A549 (cell line): ENCODE data around the gene ZNF121. TPM values are rescaled to one million over a fixed set of nuclear protein-coding genes. Genes with fewer than 3 reads are reported as not detected.

Source experiments
- ATAC-seq, 2 experiments: fragments of 200-7000 bp in 1 of 2; fragments of >200 bp in 1 of 2; cut with Nextera tagmentation in 1 of 2; cut with Tn5 transposase in 1 of 2; 3 replicates each; pipeline versions ENCODE4 v1.8.0 to v1.9.1; 2018 to 2020; ENCODE audit warnings: mild to moderate bottlenecking in 1 of 2, moderate library complexity in 1 of 2
- CTCF ChIA-PET: fragments of 300-600 bp; sonication (Branson Sonifier 250); formaldehyde crosslinking; extraction: SDS; loops from one replicate; lab custom pipeline; 2021; ENCODE audit warnings: antibody characterized with exemption, inconsistent platforms; lab: Yijun Ruan, JAX
- POLR2A ChIA-PET: fragments of 350-600 bp; formaldehyde crosslinking; extraction: SDS; loops from one replicate; lab custom pipeline; 2021; ENCODE audit warnings: antibody characterized with exemption, inconsistent platforms; lab: Yijun Ruan, JAX
- DNase-seq, 2 experiments: peaks; one replicate each; pipeline versions ENCODE4 v3.0.0 to v3.0.0-alpha.2; 2011 to 2016; ENCODE audit warnings: low read depth in 1 of 2, low spot score in 1 of 2
- FAIRE-seq: peaks from 2 replicates; lab custom pipeline; 2011; peaks lifted over from hg19 to GRCh38; lab: Jason Lieb, UNC
- H3K27ac ChIP-seq, 2 experiments: fragments of >200 bp; sonication (Bioruptor Twin); formaldehyde crosslinking; 3 replicates each; pipeline ENCODE4 v1.5.1; 2016 to 2017
- H3K4me1 ChIP-seq: fragments of >200 bp; sonication (Bioruptor Twin); formaldehyde crosslinking; 3 replicates; pipeline ENCODE4 v1.6.1; 2016
- H3K4me2 ChIP-seq: fragments of >200 bp; sonication (Bioruptor Twin); formaldehyde crosslinking; 3 replicates; pipeline ENCODE4 v1.6.1; 2016
- H3K4me3 ChIP-seq: fragments of >200 bp; sonication (Bioruptor Twin); formaldehyde crosslinking; 3 replicates; pipeline ENCODE4 v1.5.1; 2016
- H3K9me3 ChIP-seq: fragments of >200 bp; sonication (Bioruptor Twin); formaldehyde crosslinking; 3 replicates; pipeline ENCODE4 v1.6.1; 2016
- BCL3 ChIP-seq: fragments of >200 bp; sonication (Bioruptor Twin); formaldehyde crosslinking; IDR thresholded peaks from 3 replicates; pipeline ENCODE4 v1.6.1; 2016
- BHLHE40 ChIP-seq: IDR thresholded peaks from 2 replicates; pipeline ENCODE4 v1.6.1; 2012; ENCODE audit warnings: low read depth, low read length, inconsistent platforms
- CHD2 ChIP-seq: fragments of 150-350 bp; IDR thresholded peaks from 2 replicates; pipeline ENCODE4 v1.6.1; 2014; ENCODE audit warnings: low read length; ENCODE audit not compliant: partially characterized antibody
- CHD4 ChIP-seq: fragments of 200-600 bp; sonication (generic); IDR thresholded peaks from 2 replicates; pipeline ENCODE4 v1.6.1; 2016; ENCODE audit warnings: antibody characterized with exemption, mild to moderate bottlenecking, borderline replicate concordance
- EHF ChIP-seq: fragments of 250-450 bp; sonication (Bioruptor Pico); IDR thresholded peaks from 2 replicates; pipeline ENCODE4 v1.5.0; 2020; ENCODE audit warnings: mild to moderate bottlenecking
- ELK1 ChIP-seq: fragments of 150-350 bp; IDR thresholded peaks from 2 replicates; pipeline ENCODE4 v1.6.1; 2014; ENCODE audit warnings: low read depth, mild to moderate bottlenecking, low read length
- EP300 ChIP-seq, 2 experiments: fragments of >200 bp; sonication (Bioruptor Twin); formaldehyde crosslinking; IDR thresholded peaks; 2 replicates in 1 of 2; 3 replicates in 1 of 2; pipeline ENCODE4 v1.6.1; 2016 to 2017
- ESRRA ChIP-seq: fragments of 150-350 bp; IDR thresholded peaks from 2 replicates; pipeline ENCODE4 v1.6.1; 2014; ENCODE audit warnings: mild to moderate bottlenecking, low read length, borderline replicate concordance
- FOSB ChIP-seq: fragments of 250-450 bp; sonication (Bioruptor Pico); IDR thresholded peaks from 2 replicates; pipeline ENCODE4 v1.5.0; 2020; ENCODE audit warnings: mild to moderate bottlenecking, moderate library complexity
- HOXA7 ChIP-seq: fragments of 250-450 bp; sonication (Bioruptor Pico); IDR thresholded peaks from 2 replicates; pipeline ENCODE4 v1.5.0; 2020; ENCODE audit warnings: mild to moderate bottlenecking, moderate library complexity
- HOXB13 ChIP-seq: fragments of 250-450 bp; sonication (Bioruptor Pico); IDR thresholded peaks from 2 replicates; pipeline ENCODE4 v1.5.0; 2020; ENCODE audit warnings: low read depth, mild to moderate bottlenecking, moderate library complexity
- HOXB5 ChIP-seq: fragments of 250-450 bp; sonication (Bioruptor Pico); IDR thresholded peaks from 2 replicates; pipeline ENCODE4 v1.5.0; 2020; ENCODE audit warnings: mild to moderate bottlenecking, moderate library complexity
- JUNB ChIP-seq: fragments of >200 bp; sonication (Bioruptor Twin); formaldehyde crosslinking; IDR thresholded peaks from 2 replicates; pipeline ENCODE4 v1.6.1; 2016
- KDM1A ChIP-seq: fragments of 200-600 bp; sonication (generic); IDR thresholded peaks from 2 replicates; pipeline ENCODE4 v1.6.1; 2016; ENCODE audit warnings: low read depth, mild to moderate bottlenecking
- NFE2L2 ChIP-seq: fragments of 150-350 bp; conservative IDR thresholded peaks from 2 replicates; pipeline ENCODE4 v1.6.1; 2014; ENCODE audit warnings: low read length
- NPAS2 ChIP-seq: fragments of 250-450 bp; sonication (Bioruptor Pico); IDR thresholded peaks from 2 replicates; pipeline ENCODE4 v1.8.0; 2022; ENCODE audit warnings: mild to moderate bottlenecking, moderate library complexity, borderline replicate concordance
- NR3C1 ChIP-seq: fragments of >200 bp; sonication (Bioruptor Twin); formaldehyde crosslinking; IDR thresholded peaks from 3 replicates; pipeline ENCODE4 v1.6.1; 2017
- PBX3 ChIP-seq: IDR thresholded peaks from 2 replicates; pipeline ENCODE4 v1.6.1; 2012
- REST ChIP-seq: fragments of 200-600 bp; sonication (generic); IDR thresholded peaks from 2 replicates; pipeline ENCODE4 v1.6.1; 2016; ENCODE audit warnings: antibody characterized with exemption, mild to moderate bottlenecking, moderate library complexity
- RFX5 ChIP-seq: fragments of 450-650 bp; IDR thresholded peaks from 2 replicates; pipeline ENCODE4 v1.7.1; 2014; ENCODE audit warnings: antibody characterized with exemption, mild to moderate bottlenecking, moderate library complexity
- SREBF2 ChIP-seq: fragments of 450-650 bp; IDR thresholded peaks from 2 replicates; pipeline ENCODE4 v1.6.1; 2014; ENCODE audit warnings: mild to moderate bottlenecking, moderate library complexity
- TFCP2L1 ChIP-seq: fragments of 250-450 bp; sonication (Bioruptor Pico); IDR thresholded peaks from 2 replicates; pipeline ENCODE4 v1.5.0; 2021; ENCODE audit warnings: mild to moderate bottlenecking
- ZC3H11A ChIP-seq: fragments of 450-650 bp; IDR thresholded peaks from 2 replicates; pipeline ENCODE4 v1.6.1; 2014; ENCODE audit warnings: antibody characterized with exemption, mild to moderate bottlenecking
- WGBS: methylation state at CpG from one replicate; pipeline ENCODE4 v1.1.6; 2017; ENCODE audit errors: missing lambda C conversion rate; 5-methylcytosine and 5-hydroxymethylcytosine counted together
- polyA plus RNA-seq, 4 experiments: library from polyadenylated mRNA; depleted of rRNA in 3 of 4; stranded (reverse); fragments of >200 nt; fragmentation: RNase III in 1 of 4; extraction: RNeasy Plus Mini Kit Qiagen cat#74134 plus additional on column Dnase treatment in 1 of 4; gene quantifications; 2 replicates in 3 of 4; 3 replicates in 1 of 4; pipeline ENCODE4 v1.2.3, GENCODE V29; 2011 to 2017

The ZNF121 gene
- polyA plus RNA-seq, 2 of the 4 experiments (the other 2 are of a cell fraction) = 5.1 to 8.5 TPM

- TF ChIP-seq CHD2 (no peak), SREBF2 (no peak), ZC3H11A (no peak)
These were observed at the start of gene ZNF121 (continued) for GRCh38 chr19:9584073-9584833.

GRCh38 chr19:9627856-9628255, 43.6 kb upstream of the ZNF121 start:
- no peak overlapping the region for H3K27ac ChIP-seq
- DNase-seq = no peak
- TF ChIP-seq BHLHE40 = no peak
- TF ChIP-seq EP300 (IDR thresholded peaks at IDR 0.05) = no peak
- TF ChIP-seq CHD4 = no peak
- TF ChIP-seq BCL3 = no peak
- TF ChIP-seq HOXB5 (CRISPR knock-in tag) = no peak
- no peak for TF ChIP-seq NFE2L2
- no peak for TF ChIP-seq FOSB (CRISPR knock-in tag)
- no peak for TF ChIP-seq KDM1A
- no peak for TF ChIP-seq HOXA7 (CRISPR knock-in tag)
- TF ChIP-seq PBX3 = no peak
- no peak for TF ChIP-seq REST
- no peak overlapping the region for H3K4me3 ChIP-seq
- ATAC-seq = no peak
- no peak for FAIRE-seq
- peaks cover 12% of the 10 kb centered on the region for H3K9me3 ChIP-seq
- 96% methylated on average over 2 of the region's 2 CpGs for WGBS
- H3K4me1 ChIP-seq = no peaks in the 10 kb centered on the region
- no peak overlapping the region for H3K4me2 ChIP-seq
- POLR2A ChIA-PET = no interaction called here
- CTCF ChIA-PET = no interaction called here

- no peaks in the 10 kb centered on the region for H3K4me1 ChIP-seq
- no peak for DNase-seq
- POLR2A ChIA-PET = no interaction called here
- 83% methylated on average over 2 of the region's 2 CpGs for WGBS
- no peak for ATAC-seq
- CTCF ChIA-PET = no interaction called here
- FAIRE-seq = no peak
- H3K9me3 ChIP-seq = peaks cover 32% of the 10 kb centered on the region
- no peak overlapping the region for H3K4me3 ChIP-seq
- H3K4me2 ChIP-seq = no peak overlapping the region
- H3K27ac ChIP-seq = no peak overlapping the region
- no peak for TF ChIP-seq CHD4
- no peak for TF ChIP-seq JUNB
- TF ChIP-seq NPAS2 = no peak
- TF ChIP-seq NR3C1 = no peak
- TF ChIP-seq REST = no peak
- no peak for TF ChIP-seq ELK1
- TF ChIP-seq RFX5 = no peak
- TF ChIP-seq NFE2L2 = no peak
- TF ChIP-seq HOXB13 (CRISPR knock-in tag) = no peak
- TF ChIP-seq KDM1A = no peak
- TF ChIP-seq ESRRA = no peak
- TF ChIP-seq TFCP2L1 (CRISPR knock-in tag) = no peak
- TF ChIP-seq EHF (CRISPR knock-in tag) = no peak
These were observed 38.2 kb upstream of the ZNF121 start for GRCh38 chr19:9622531-9622930.
